Measurements from ENCODE around the gene SH2D7. TPM values are rescaled to one million over a fixed set of nuclear protein-coding genes. Genes with fewer than 3 reads are reported as not detected.

SH2D7 gene
- total and polyA plus RNA-seq, 2 donors (not counting 3 experiments of a cell fraction or from before 2014, with no cell fraction given): not detected

GRCh38 chr15:78079298-78080087 is 12.9 kb upstream of the SH2D7 start:
- Histone ChIP-seq H3K36me3 (ENCODE audit: control insufficient read depth in 2 of 2, extremely low read depth in 1 of 2, insufficient read depth in 2 of 2, low read length in 2 of 2) (no peaks in the 10 kb centered on the region), H2AFZ (ENCODE audit: low read depth, low read length) (no peak overlapping the region), H3K79me2 (ENCODE audit: control insufficient read depth, insufficient read depth, low read length) (peaks cover 22% of the 10 kb centered on the region), H4K20me1 (replicated peaks; ENCODE audit: control insufficient read depth, extremely low read depth, insufficient read depth, low read length) (no peaks in the 10 kb centered on the region), H3K27me3 (ENCODE audit: control insufficient read depth in 2 of 2, insufficient read depth in 2 of 2, low read length in 2 of 2) (no peaks in the 10 kb centered on the region), H3K9ac (replicated peaks; ENCODE audit: extremely low read depth, insufficient read depth, low read length) (no peak overlapping the region), H3K4me1 (ENCODE audit: control insufficient read depth, extremely low read depth, insufficient read depth, low read length) (peaks cover 17% of the 10 kb centered on the region), H3K4me3 (replicated peaks in 1 of 3; ENCODE audit: insufficient read depth in 1 of 3, low read depth in 1 of 3, low read length in 3 of 3) (no peak overlapping the region), H3K27ac (ENCODE audit: insufficient read depth, low read depth, low read length) (no peak overlapping the region), H3K4me2 (ENCODE audit: insufficient read depth, low read length) (no peak overlapping the region), H3K9me3 (replicated peaks; ENCODE audit: control insufficient read depth, insufficient read depth, low read length) (no peaks in the 10 kb centered on the region), H3K9me1 (replicated peaks; ENCODE audit: control insufficient read depth, extremely low read depth, insufficient read depth, low read length) (no peaks in the 10 kb centered on the region)
- FAIRE-seq: no peak
- DNase-seq (ENCODE audit: low read depth, low spot score): no peak
- ChIA-PET POLR2A (no interaction called here), CTCF (interaction anchor here (0.8 to 2.5 kb wide), 5 partner anchors 12 to 29 kb away, joined by 3 to 12 read pairs (median 3); no protein-coding TSS in a partner anchor)
- TF ChIP-seq EZH2 (IDR thresholded peaks at IDR 0.05; ENCODE audit: borderline replicate concordance, low read depth, low read length, severe bottlenecking) (no peak), GATA2 (IDR thresholded peaks at IDR 0.05; ENCODE audit: insufficient read depth, insufficient read length, low read depth, low read length) (no peak), POLR2AphosphoS5 (IDR thresholded peaks at IDR 0.05; ENCODE audit: insufficient read depth, low read depth, low read length) (no peak), MAX (IDR thresholded peaks at IDR 0.05; ENCODE audit: insufficient read depth, insufficient read length) (no peak), FOS (IDR thresholded peaks at IDR 0.05; ENCODE audit: borderline replicate concordance, insufficient read depth, low read length) (no peak), JUN (IDR thresholded peaks at IDR 0.05; ENCODE audit: borderline replicate concordance, insufficient read depth, insufficient read length, low read depth) (no peak), MYC (IDR thresholded peaks at IDR 0.05; ENCODE audit: low read depth, low read length) (no peak), POLR2A (IDR thresholded peaks at IDR 0.05; ENCODE audit: low read depth, low read length) (no peak)
- TF ChIP-seq, protein P1, sequence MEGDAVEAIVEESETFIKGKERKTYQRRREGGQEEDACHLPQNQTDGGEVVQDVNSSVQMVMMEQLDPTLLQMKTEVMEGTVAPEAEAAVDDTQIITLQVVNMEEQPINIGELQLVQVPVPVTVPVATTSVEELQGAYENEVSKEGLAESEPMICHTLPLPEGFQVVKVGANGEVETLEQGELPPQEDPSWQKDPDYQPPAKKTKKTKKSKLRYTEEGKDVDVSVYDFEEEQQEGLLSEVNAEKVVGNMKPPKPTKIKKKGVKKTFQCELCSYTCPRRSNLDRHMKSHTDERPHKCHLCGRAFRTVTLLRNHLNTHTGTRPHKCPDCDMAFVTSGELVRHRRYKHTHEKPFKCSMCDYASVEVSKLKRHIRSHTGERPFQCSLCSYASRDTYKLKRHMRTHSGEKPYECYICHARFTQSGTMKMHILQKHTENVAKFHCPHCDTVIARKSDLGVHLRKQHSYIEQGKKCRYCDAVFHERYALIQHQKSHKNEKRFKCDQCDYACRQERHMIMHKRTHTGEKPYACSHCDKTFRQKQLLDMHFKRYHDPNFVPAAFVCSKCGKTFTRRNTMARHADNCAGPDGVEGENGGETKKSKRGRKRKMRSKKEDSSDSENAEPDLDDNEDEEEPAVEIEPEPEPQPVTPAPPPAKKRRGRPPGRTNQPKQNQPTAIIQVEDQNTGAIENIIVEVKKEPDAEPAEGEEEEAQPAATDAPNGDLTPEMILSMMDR (IDR thresholded peaks at IDR 0.05; ENCODE audit: extremely low read depth in 1 of 2, insufficient read depth in 1 of 2, low read depth in 1 of 2, low read length in 2 of 2): no peak
- dilution Hi-C loops (cut with MboI; ENCODE audit: extremely low pct_ligation_motif_present, low sequenced_read_pairs) (no loop called here), intact Hi-C loops (cut with micrococcal nuclease) (no loop called here)
- BruUV-seq (replicated peaks): no TSS peak
